Fibroblast of skin of back (primary cell): ENCODE measurements around the gene CKAP2L.
A peak's percentile ranks its signal among the peaks of the same experiment; 100 is the strongest.

Source experiments
- DNase-seq: peaks from one replicate; pipeline ENCODE4 v3.0.0-alpha.2; 2013

Gene CKAP2L

GRCh38 chr2:112760149-112760548 lies 4.3 kb downstream of the CKAP2L start:
- no peak for DNase-seq

- DNase-seq = peak; percentile 30
These were observed 5.7 kb downstream of the CKAP2L start for GRCh38 chr2:112758711-112759110.

GRCh38 chr2:112757265-112757664 lies 7.1 kb downstream of the CKAP2L start:
- DNase-seq = no peak

- no peak for DNase-seq
These were observed 8.2 kb downstream of the CKAP2L start for GRCh38 chr2:112756207-112756606.

- DNase-seq = no peak
These were observed 9.0 kb downstream of the CKAP2L start for GRCh38 chr2:112755444-112755843.

- no peak for DNase-seq
These were observed 9.8 kb downstream of the CKAP2L start for GRCh38 chr2:112754564-112754963.

- no peak for DNase-seq
These were observed 11.7 kb downstream of the CKAP2L start for GRCh38 chr2:112752667-112753066.

- DNase-seq = no peak
These were observed 12.8 kb downstream of the CKAP2L start for GRCh38 chr2:112751451-112752197.

- peak; percentile 40 for DNase-seq
These were observed 13.9 kb downstream of the CKAP2L start for GRCh38 chr2:112750560-112750843.

GRCh38 chr2:112749755-112750559 lies 14.5 kb downstream of the CKAP2L start:
- DNase-seq = peak; percentile 71

- no peak for DNase-seq
These were observed 23.9 kb downstream of the CKAP2L start for GRCh38 chr2:112740527-112740926.

- DNase-seq = no peak
These were observed 26.7 kb downstream of the CKAP2L start for GRCh38 chr2:112737542-112738232.

GRCh38 chr2:112733871-112734270 lies 30.5 kb downstream of the CKAP2L start:
- DNase-seq = no peak

- DNase-seq = no peak
These were observed 31.0 kb downstream of the CKAP2L start for GRCh38 chr2:112733456-112733855.

GRCh38 chr2:112731479-112731878 lies 32.9 kb downstream of the CKAP2L start:
- no peak for DNase-seq

GRCh38 chr2:112730791-112731190 lies 33.6 kb downstream of the CKAP2L start:
- no peak for DNase-seq

GRCh38 chr2:112730216-112730615 lies 34.2 kb downstream of the CKAP2L start:
- DNase-seq = no peak

GRCh38 chr2:112728378-112729175 lies 35.8 kb downstream of the CKAP2L start:
- no peak for DNase-seq

GRCh38 chr2:112728029-112728362 lies 36.4 kb downstream of the CKAP2L start:
- no peak for DNase-seq

- DNase-seq = no peak
These were observed 37.0 kb downstream of the CKAP2L start for GRCh38 chr2:112727276-112728028.

GRCh38 chr2:112726487-112727190 lies 37.8 kb downstream of the CKAP2L start:
- DNase-seq = peak; percentile 79
